GM10847 (cell line): ENCODE measurements around the gene DGKD.

ENCODE experiments used
- POLR2A ChIP-seq: IDR thresholded peaks from 2 replicates; pipeline ENCODE4 v1.6.1; 2011; ENCODE audit not compliant: insufficient read length; ENCODE audit errors: extremely low read depth

Gene DGKD

DNA sequence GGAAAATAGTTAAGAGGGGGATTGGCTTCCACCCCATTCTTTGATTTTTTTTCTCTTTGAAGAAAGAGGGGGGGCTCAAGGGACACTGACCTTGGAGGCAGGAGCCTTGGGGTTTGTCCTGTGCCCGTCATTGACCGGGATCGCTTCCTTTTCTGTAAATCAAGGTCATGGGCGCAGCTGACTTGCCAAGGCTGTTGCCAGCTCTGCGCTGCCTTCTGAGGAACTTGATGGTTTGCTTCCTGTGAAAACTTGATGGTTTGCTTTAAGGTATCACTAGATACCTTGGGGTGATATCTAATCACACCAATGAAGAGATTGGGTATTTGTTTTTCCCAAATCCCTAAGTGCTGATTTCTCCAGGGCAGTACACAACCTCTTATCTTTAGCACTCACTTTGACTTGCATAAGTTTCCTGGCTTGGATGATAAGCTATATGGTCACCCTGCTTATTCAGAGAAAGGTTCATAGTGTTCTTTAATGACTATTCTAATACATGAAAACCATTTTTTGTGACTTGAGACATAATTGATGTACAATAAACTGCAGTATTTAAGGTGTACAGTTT, 56.0 kb downstream of the DGKD start:
- no peak for TF ChIP-seq POLR2A

GRCh38 chr2:233411162-233411561, 56.9 kb downstream of the DGKD start:
- TF ChIP-seq POLR2A: no peak

GRCh38 chr2:233412405-233412804, 58.1 kb downstream of the DGKD start:
- no peak for TF ChIP-seq POLR2A

GRCh38 chr2:233413046-233413445, 58.8 kb downstream of the DGKD start:
- no peak for TF ChIP-seq POLR2A

DNA sequence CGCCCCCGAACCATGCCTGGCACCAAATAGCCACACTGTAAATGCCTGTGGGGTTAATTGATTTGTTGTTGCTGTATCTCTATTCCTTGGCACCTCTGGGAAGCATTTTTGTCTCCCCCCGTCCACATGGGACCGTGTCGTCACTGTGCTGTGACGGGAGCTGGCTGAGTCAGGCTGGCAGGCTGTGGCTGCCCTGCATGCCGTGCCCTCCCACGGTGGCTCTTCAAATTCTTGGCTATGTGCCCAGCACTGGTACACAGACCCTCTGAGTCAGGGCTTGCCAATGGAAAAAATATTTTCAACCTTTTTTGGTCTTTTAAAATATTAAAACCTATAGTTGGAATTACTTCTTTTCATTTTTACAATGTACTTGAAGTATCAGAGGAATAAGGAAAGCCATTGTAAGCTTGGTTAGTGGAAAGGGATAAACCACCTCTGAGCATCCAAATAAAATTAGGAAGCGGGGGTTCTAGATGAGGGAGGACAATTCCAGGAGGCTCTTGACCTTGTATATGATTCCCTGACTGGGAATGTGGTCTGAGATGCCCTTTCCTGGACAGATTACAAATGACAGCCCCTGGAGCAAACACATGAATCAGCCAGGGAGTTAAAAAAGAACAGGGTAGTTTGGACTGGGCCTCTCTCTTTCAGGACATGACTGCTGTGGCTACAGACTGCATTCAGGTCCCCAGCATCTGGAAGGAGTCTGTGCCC, 59.4 kb downstream of the DGKD start:
- no peak for TF ChIP-seq POLR2A

DNA sequence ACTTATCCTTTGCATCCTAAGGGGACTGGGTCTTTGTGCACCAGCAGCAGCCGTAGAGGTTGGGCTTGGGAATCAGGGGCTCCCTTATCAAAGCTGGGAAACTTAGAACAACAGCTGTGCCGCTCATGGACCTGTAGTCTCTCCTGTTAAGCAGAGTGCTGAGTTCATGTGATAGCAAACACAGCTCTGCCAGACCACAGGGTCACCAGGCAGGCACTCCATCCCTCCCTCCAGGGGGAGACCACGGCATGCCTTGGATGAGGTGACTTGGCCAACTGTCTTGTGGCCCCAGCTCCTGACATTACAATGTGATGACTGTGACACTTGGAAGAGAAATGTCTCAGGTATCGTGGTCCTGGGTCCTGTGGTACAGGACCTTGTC, 60.0 kb downstream of the DGKD start:
- TF ChIP-seq POLR2A: no peak

- TF ChIP-seq POLR2A: no peak
These were observed 60.7 kb downstream of the DGKD start for GRCh38 chr2:233414777-233415570.

DNA sequence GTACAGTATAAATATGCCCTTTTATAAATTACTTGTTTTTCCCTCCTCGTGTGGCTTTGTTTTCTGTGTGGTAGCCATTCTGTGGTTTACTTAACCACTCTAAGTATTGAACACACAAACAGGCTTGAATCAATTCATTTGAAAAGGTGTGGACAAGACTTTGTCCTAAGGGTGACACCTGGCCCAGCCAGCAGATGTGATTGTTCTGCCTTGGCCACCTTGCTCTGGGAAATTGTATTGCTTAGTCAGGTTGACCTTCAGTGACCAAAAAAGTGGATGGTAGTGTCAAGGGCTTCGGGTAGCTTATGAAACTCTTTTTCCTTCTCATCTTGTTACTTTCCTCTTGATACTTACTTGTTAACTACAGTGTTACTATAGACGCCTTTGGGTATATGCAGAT, 61.9 kb downstream of the DGKD start:
- TF ChIP-seq POLR2A: no peak

- TF ChIP-seq POLR2A: no peak
These were observed 62.4 kb downstream of the DGKD start for GRCh38 chr2:233416706-233417105.

- no peak for TF ChIP-seq POLR2A
These were observed 63.0 kb downstream of the DGKD start for GRCh38 chr2:233417282-233417681.

DNA sequence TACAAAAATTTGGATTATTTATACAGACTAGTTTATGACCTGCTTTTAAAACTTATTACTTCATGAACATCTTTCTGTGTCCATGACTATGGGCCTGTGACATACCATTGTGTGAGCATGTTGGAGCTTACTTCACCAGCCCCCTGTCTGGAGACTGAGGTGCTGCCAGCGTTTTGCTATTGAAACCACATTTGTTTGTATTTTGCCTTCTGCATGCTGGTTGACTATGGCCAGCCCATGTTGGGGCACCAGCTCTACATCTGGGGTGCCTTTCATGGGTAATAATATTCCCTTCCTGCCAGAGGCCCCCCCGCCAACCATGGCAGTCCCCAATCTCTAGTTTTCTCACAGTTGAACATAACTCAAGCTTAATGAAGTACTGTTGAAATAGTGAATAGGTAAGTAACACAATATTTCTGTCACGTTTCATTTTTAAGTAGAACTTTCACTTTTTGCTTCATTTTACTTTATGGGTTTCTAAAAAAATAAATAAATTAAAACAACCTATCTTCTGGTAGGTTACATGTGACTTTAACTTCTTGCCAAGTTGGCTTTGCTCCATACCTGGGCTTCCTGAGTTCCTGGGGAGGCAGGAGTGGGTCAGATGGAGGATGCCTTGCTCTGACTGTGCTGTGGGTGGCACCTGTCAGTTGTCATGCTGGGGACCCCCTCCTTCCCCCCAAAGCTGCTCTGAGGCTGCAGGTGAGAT, 63.9 kb downstream of the DGKD start:
- TF ChIP-seq POLR2A: no peak

- TF ChIP-seq POLR2A: no peak
These were observed 64.7 kb downstream of the DGKD start for GRCh38 chr2:233418761-233419546.

DNA sequence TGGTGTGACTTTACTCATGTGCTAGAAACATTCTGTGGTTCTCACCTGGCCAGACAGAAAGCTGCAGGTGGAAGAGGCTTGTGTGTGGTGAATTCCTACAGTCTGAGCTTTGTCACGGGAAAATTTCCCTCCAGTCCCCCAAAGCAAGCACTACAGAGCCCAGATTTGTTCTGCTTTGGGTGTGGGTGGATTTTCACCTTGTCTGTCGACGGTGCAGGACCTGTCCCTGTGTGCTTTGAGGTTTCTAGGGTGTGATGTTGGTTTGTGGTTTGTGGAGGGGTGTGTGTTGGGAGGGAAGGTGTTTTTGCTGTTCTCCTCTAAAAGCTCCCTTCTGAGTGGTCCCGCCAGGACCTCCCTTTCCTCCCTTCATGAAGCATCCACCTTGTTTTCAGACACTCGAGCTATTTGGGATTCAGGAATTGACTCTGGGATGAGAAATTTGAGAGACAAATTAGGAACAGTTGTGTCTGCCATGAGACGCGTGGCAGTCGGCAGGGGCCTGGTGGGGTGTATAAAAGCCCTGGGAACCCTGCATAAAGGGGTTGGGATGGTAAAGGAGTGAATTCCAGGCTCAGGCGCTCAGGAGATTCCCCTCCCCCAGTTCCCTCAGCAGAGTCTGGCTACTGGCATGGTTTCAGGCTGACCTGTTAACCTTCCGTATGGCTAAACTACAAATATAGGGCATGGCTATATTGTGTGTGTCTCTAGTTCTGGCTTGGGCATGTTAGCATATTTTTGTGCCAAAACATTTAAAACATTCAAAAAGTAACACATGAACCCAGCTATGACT, 65.5 kb downstream of the DGKD start:
- no peak for TF ChIP-seq POLR2A

DNA sequence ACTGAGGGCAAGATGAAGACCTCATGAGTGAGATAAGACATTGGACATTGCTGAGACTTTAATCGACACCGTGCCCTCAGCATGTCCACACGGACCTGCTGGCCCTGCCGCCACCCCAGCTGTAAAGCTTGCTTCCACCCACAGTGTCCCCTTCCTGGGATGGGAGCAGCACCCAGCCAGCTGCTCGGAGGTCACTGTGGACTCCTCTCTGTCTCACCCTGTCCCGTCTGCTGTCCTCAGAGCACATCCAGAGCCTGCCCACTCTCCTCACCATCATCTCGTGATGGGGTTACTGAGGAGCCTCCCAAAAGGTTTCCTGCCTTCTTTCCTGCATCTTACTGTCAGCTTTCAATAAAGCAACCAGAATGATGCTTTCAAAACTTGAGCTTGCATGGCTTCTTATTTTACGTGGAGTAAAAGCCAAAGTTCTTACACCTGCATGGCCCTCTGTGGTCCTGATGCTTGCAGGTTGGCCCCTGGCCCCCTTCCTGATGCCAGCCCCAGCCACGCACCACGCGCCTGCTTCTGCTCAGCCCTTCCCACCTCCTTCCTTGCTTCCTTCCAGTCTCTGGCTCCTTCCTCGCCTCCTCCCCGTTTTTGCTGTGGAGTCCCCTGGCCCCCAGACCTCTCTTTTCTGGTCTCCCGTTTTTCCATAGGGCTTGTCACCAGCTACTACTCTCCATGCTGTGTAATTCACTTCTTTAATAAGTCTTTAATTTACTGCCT, 67.0 kb downstream of the DGKD start:
- no peak for TF ChIP-seq POLR2A

DNA sequence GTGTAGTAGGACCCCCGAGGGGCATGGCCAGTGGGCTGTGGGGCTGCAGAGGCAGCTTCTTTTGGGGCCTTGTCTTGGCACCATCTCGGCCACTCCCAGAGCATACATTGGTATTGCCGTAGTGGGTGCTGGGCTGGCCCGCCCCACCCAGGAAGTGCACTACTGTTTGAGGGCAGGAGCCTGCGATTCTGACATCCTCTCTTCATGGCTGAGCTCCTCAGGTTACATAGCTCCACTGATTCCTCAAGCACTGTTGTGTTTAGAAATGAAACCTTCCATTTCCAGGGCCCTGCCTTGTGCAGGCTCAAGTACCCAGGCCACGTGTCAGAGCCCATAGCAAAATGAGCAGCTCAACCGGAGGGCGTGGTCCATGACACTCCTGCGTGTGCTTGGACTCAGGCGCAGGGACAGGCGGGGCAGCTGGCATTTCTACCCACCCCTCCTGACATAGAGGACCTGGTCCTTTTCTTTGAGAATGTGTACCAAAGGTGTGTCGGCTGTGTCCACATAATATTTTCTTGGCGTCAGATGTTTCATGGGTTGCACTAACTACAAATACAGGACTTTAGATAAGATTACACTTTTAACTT, 67.9 kb downstream of the DGKD start:
- TF ChIP-seq POLR2A: peak; percentile 22
